GM18909 (cell line): Measurements from ENCODE around the gene CACNA1C.

Experiments used
- ATAC-seq: cut with Tn5 transposase; IDR thresholded peaks from one replicate; pipeline ENCODE4 v1.9.1; 2021; ENCODE audit warnings: mild to moderate bottlenecking; ENCODE audit not compliant: unreplicated experiment, poor library complexity

Gene CACNA1C

DNA sequence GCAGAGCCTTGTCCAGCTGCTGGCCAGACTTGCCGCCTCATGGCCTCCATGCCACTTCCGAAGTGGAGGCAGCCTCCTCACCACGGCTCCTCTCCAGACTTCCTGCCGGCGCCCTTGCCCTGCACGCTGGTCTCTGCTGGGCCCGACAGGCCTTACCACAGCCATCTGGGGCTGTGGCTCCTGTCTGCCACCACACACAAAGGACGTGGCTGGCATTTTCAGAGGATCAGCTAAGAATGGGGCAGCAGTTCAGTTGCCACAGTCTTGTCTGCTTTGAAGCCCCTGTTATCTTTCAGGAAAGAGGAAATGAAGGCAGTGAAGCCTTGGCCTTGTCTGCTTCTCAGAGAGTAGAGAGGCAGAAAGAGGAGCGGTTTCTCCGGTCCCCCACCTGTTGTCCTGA lies 564.0 kb downstream of the CACNA1C start:
- ATAC-seq: no peak

DNA sequence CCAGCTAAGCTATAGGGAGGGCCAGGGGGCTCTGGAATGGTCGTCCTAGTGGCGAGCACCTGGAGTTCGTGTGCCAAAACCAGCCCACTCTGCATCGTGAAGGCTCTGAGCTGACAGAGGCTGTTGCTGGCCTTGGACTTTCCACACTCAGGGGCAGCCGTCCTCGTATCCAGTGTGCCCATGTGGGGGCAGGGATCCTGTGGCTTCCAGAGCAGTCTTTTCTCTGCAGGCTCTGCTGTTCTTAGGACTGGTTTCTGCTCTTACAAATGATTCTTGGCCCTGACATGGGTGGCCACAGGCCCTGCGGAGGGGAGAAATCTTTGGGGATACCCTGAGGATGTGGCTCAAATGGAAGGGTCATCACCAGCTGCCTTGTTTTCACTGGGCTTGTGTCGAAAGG lies 564.6 kb downstream of the CACNA1C start:
- ATAC-seq: no peak

DNA sequence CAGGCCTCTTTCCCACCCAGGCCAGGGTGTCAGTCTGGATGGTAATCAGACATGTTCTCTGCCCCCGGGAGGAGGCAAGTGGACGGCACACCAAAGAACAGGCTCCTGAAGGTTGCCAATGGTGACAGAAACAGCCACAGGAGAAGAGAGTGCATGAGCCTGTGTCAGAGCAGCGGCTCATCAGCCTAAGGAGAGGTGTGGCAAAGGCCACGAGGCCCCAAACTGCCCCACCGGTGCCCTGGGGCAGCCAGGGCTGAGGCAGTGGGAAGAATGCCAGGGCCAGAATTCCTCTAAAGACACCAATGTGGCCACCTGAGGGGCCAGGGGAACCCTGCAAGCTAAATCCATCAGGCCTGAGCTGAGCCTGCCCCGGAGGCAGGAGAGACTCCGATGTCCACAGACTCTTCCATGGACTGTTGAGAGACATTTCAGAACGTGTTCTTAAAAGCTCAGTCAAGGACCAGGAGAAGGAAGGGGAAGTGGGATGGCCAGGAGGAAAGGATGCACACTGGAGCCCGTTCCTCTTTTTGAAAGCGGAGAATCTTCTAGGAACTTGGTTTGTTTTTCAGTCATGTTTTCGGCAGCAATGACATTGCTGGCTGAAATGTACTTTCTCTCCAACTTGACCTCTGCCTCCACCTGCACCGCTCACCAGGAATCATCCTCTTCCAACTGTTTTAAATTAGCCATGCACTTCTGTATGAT lies 565.7 kb downstream of the CACNA1C start:
- ATAC-seq: no peak

DNA sequence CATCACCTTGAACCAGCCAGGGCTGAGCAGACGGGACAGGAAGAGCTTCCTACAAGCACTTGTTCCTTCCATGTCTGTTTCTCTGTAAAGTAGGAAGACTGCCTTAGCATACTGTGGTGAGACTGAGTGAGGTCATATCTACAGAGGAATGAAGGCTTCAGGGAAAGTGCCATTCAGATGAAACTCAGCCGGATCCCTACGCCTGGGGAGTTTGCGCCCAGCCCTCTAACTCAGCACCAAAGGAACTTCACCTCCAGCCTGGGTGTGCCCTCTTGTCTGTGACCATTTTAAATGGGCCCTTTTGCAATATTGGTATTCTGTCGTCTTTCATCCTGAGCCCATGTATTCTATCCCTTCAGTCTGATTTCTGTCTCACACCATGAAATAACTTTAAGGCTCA lies 566.3 kb downstream of the CACNA1C start:
- no peak for ATAC-seq

DNA sequence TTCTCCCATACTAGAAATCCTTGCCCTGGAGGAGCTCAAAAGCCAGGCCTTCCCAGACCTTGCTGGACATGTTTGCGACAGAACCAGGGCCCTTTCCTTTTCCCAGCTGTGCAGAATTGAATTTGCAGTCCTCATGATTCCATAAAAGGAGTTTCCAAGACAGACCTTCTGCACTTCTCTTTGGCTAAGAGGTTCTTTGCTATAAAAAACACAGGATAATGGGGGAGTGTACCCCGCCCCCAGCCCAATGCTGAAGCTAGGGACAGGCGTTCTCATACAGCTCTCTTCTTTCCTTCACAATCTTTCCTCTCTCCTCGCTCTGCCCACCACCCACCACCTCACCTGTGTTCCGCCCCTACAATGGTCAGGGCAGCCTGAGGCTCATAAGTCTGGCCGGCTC lies 569.7 kb downstream of the CACNA1C start:
- no peak for ATAC-seq

DNA sequence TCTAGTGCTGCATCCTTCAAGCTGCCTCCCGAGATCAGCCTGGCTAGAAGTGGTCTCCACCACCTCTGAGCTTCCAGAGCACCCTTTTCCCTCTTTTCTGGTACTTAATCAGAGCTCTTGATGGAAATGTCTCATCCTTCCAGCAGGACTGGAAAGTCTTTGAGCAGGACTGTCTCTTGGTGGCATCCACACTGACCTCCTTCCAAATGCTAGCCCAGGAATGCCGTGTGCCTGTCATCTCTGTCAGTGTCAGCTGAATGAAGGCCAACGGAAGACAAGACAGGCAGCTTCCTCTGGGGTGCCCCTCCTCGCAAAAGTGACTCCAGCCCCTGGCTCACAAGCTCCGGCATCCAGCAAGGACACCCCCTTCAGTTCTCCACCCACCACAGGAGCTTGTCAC lies 570.7 kb downstream of the CACNA1C start:
- no peak for ATAC-seq

DNA sequence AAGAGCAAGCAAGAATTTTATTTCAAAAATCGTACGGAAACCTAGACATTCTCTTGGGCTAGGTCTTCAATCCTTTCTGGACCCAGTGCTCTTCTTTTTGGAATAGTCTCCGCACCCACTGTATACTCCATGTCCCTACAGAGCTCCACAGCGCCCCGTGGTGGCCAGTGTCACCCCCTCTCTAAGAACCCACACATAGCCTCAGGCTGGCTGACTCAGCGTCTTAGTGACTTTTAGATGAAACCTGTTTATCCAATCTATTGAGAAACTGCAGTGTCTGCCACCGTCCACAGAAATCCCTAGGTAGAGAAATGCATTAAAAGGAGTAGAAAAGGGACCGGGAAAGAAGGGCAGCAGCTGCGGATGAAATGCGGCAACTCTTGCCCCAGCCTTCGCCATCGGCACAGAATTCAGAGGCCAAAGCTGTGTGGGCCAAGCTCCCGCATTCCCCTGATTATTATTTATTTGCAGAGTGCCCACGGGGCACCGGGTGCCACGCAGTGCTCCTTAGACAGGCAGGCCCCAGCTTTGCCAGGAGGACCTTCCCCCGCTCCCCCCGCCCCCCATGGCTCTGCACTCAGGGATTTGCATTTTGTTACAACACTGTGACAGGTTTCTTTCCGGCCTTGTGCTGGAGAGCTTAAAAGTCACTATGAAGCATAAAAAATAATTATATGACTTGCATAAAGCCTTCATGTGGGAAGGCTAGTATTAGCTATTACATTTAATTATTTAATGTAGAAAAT lies 571.9 kb downstream of the CACNA1C start:
- no peak for ATAC-seq

DNA sequence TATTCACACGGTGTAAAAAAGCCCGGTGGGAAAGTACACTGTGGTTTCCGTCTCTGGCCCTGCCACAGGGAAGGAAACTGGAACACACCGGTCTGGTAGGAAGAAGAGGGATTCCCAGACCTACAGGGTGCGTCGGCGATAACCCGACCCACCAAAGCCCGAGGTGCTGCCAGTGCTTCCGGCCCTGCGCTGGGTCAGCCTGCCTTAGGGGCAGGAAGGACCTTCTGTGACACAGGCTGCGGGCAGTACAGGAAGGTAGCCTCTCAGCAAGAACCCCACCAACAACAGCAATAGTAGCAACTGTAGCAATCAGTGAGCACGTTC lies 572.5 kb downstream of the CACNA1C start:
- ATAC-seq: no peak

DNA sequence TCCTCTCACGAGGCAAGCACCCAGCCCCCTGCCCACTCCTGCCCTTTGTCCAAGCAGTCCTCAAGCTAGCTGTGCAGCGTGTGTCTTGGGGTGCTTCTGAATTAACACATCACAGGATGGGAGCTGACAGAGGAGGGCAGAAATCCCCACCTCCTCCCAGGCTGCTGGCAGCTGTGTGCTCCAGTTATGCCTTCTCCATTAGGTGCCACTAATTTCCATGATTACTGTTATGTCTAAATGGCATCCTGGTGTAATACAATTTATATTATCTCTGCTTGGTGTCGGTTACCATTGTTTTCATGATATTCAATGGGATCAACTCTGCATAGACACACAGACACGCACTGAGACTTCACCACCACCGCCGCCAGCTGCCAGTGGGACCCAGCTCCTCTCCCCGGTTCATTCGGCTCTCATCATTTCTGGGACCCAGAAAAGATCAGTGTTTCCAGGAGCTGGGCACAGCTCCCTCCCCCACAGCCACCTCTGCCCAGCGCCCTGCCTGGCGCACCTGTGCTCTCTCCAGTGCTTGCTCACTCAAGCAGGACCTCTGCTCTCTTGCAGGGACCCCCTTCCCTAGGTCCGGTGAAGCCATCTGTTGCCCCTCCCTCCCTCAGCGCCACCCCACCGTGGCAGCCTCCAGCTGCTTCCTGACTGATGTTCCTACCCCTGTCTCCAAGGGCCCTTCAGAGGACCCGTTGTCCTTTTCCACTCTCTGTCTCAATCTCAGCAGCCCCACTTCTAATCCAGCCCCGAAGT lies 574.5 kb downstream of the CACNA1C start:
- ATAC-seq: no peak

DNA sequence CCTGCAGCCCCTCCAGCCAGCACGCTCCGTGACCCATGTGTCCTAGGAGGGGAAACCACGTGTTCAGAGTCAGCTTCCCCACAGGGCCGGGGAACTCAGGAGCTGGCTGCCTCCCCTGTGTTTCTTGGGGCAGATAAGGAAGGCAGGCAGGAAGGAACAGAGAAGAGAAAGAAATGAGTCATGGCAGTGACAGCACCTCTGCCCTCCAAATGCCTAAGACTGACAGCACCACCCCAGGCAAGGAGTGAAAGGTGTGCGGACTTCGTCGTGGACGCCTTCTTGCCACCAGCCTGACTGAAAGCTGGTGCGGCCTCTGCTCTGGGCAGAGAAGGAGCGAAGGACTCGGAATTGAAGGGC lies 575.0 kb downstream of the CACNA1C start:
- ATAC-seq: no peak

DNA sequence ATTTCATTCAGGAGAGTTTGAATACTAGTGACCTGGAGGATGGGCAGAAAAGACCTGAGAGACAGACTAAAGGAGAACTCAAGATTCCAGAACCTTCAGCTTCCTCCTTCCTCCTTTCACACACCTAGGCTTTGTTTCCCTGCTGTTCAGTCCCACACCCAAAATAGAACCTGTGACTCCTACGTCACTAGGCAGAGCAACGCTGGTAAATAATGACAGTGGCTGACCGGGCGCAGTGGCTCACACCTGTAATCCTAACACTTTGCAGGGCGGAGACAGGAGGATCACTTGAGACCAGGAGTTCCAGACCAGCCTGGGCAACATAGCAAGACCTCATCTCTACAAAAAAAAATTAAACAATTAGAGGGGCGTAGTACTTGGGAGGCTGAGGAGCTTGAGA lies 575.6 kb downstream of the CACNA1C start:
- ATAC-seq: no peak

DNA sequence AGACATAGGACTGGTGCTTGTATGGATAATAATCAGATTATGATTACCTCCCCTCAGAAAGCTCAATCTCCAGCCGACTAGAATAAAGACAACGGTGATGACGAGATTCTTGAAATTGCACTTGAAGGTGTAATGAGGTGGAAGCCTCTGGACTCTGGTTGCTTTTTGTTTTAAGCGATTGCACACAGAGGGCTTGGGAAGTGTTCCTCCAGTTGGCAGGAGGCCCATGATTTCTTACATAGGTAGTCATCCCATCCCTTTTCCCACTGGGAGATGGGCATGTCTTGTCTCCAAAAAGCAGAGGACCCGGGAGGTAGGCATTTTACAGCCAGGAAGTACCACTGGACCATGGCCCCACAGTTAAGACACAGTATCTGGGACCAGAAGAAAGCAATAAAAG lies 576.3 kb downstream of the CACNA1C start:
- no peak for ATAC-seq

DNA sequence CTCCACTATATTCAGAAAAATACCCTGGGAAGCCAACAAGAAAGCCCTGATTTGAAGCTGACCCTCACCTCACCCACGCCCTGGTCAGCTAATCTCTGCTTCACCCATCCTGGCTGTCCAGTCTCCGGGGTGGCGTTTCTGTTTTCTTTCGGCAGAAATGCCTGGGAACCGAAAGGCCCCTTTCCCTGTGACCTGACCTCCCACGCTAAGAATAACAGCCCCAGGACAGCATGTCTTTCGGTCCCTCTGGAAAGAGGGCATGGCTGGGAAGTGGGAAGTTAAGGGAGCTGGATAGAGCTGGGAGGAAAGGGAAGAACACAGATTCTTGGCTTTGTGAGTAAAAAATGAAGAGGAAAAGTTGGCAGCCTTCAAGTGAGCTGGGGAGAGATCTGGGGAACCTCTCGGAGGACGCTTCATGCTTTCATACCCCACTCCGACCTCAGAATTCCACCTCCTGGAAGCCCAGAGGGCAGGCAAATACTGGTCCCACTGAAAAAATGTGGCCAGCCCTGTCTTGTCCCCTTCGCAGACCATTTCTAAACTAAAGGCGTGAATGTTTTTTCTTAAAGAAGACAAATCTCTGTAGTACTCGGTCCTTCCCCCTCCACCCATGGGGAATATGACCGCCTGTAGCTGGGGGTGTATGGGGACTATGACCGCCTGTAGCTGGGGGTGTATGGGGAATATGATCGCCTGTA lies 579.0 kb downstream of the CACNA1C start:
- no peak for ATAC-seq

DNA sequence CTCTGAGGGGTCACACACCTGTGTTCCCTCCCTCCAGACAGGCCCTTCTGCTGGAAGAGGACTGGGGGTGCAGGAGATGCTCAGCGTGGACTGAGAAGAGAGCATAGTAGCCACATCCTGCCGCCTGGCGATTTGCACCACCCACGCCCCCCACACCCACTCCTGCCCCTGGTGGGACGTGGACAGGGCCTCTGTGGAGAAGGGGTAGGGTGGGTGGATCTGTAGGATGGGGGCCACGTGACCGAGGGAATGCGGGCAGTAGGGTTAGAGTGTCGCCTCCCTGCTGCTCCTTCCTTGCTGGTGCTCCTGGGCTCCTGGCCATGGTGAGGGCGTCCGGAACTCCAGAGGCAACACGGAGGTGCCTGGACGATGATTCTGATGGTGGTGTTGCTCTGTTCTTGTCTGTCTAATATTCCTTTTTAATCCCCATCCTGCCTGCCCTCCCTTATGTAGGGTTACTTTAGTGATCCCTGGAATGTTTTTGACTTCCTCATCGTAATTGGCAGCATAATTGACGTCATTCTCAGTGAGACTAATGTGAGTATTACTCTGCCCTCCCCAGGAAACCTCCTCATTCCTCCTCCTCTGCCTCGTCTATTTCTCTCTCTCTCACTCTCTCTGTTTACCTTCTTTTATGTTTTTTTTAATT lies 580.5 kb downstream of the CACNA1C start:
- ATAC-seq: no peak

DNA sequence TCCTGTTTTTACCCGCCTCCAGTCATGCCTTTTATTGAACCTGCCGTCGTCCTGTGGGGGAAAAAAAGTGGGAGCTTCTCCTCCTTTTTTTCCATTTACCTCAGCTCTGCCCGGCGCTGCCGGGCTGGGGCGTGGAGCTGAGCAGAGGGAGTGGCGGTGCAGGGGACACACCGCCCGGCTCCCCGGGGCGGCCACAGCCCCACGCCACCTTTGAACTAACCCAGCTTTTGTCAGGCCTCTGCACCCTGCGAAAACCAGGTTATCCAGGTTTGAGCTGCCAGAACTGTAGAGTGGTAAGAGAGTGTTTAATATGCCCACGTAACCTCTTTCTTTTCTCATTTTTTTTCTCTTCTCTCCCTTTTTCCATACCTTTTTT lies 581.0 kb downstream of the CACNA1C start:
- no peak for ATAC-seq

DNA sequence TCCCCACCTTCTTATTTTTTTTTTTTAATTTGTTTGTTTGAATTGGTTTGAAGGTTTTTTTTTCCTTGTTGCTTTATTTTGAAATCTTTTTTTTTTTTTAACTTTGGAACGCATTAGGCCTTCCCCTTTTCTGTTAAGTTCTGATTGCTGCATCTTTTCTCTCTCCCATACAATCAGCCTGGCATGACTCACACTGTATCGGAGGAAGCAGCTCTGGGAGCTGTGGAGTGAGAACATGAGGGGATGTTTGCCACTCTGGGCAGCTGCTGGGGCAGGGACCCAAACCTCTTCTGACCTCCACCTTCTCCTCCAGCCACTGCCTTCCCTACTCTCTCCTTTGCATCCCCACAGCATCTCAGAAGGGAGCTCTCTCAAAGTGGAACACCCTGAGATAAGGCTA lies 581.7 kb downstream of the CACNA1C start:
- ATAC-seq: no peak

DNA sequence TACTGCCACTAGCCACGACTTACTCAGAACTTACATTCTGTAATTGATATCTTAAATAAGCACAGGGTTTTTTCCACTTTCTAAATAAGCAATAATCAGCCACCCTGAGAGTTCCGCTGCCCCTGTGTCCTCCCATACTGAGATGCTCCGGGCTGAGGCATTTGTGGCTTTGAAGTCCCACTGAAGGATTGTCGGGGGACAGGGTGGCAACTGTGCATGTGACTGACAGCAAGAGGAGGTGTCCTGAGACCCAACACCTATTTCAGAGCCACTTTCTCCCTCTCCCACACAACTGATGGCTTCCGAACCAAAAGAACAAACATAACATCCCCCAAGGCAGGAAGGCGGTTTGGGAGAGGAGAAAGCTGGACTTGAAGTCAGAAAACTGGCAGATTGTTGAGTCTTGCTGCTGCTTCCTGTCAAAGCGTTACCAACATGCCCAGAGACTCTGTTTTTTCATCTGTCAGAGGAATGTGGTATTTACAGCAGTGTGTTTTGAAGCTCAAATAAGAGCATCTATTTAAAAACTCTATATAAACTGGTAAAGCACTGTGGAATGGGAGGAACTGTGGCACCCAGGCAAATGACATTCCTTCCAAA lies 584.1 kb downstream of the CACNA1C start:
- ATAC-seq: no peak

DNA sequence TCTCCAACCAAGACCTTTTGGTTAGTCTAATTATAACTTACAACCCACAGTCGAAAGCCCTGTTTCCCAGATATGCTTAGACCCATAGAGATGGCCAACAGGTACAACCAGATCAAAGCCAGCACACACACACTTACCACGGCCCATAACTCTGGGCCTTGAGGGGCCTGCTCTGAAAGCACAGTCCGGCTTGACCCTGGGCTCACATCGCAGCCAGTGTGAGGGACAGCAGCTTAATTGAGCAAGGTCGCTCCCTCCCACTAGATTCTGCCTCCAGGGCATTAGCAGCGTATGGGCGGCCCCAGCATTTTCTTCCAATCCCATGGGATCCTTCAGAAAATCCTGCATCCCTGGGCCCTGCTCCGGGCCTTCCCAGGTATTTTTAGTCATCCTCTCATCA lies 584.6 kb downstream of the CACNA1C start:
- ATAC-seq: no peak

DNA sequence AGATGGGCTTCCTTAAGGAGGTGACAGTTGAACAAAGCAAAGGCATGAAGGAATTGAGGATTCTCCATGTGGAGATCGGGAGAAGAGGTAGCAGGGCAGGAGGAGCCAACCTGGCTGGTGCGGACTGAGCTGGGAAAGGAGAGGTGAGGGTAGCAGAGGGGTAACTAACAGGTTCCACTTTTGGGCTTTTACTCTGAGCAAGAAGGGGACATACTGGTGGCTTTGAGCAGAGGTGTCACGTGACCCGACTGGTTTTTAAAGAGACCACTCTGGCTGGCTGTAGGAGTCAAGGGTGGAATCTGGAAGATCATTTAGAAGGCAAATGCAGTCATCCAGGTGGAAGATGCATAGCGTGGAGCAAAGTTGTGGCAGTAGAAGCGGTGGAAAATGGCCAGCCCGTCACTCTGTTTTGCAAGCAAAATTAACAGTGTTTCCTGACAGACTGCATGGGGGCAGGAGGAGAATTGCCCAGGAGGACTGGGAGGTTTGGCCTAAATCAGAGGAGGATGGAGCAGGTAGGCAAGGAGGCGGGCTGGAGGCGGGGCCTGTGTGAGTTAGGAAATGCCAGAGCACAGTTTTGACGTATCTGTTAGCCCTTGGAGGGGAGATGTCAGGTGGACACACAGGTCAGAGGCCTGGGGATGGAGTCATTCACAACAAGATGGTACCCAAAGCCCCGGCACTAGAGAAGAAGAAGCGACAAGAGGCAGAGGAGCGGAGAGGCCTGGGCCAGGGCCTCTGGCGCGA lies 585.7 kb downstream of the CACNA1C start:
- no peak for ATAC-seq

DNA sequence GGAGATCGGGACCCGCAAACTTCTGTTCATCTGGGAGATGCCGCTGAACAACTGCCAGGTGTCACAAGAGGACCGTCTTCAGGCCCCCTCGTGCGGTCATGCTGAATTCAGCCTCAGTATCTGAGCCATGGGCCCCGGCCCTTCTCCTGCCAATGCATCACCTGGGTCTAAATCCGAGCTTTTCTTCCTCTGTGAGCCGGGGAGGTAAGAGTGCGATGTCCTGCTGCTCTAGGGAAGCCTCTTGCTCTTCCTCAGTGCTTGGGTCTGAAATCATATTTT lies 586.2 kb downstream of the CACNA1C start:
- no peak for ATAC-seq
